CD4-positive, alpha-beta memory T cell (primary cell): ENCODE data around the gene SCD5. TPM values are rescaled to one million over a fixed set of nuclear protein-coding genes. Genes with fewer than 3 reads are reported as not detected.

Experiments used
- CTCF ChIA-PET: fragments of 350-600 bp; sonication (Branson Sonifier 250); formaldehyde crosslinking; loops from one replicate; lab custom pipeline; 2021; ENCODE audit warnings: inconsistent platforms; ENCODE audit not compliant: partially characterized antibody; lab: Charles Lee
- POLR2A ChIA-PET: fragments of 350-600 bp; sonication (Branson Sonifier 250); formaldehyde crosslinking; loops from one replicate; lab custom pipeline; 2021; ENCODE audit not compliant: partially characterized antibody; lab: Charles Lee
- DNase-seq, 5 donors: peaks; one replicate each; pipeline versions ENCODE4 v3.0.0 to v3.0.0-alpha.2; 2020 to 2022; ENCODE audit warnings: mixed read lengths in 1 of 5
- H3K27ac ChIP-seq: one replicate; pipeline ENCODE4 v1.7.0; 2013; ENCODE audit warnings: low read depth, low read length
- H3K27me3 ChIP-seq: 2 replicates; pipeline ENCODE4 v1.7.0; 2013; ENCODE audit warnings: mild to moderate bottlenecking, low read length, moderate library complexity; ENCODE audit not compliant: insufficient read depth
- H3K36me3 ChIP-seq: 2 replicates; pipeline ENCODE4 v1.7.0; 2013; ENCODE audit warnings: mild to moderate bottlenecking, low read length, moderate library complexity; ENCODE audit not compliant: insufficient read depth
- H3K4me1 ChIP-seq: 2 replicates; pipeline ENCODE4 v1.7.0; 2013; ENCODE audit warnings: mild to moderate bottlenecking, low read length, moderate library complexity; ENCODE audit not compliant: insufficient read depth
- H3K4me3 ChIP-seq, 2 donors: one replicate each; pipeline ENCODE4 v1.7.0; 2013; ENCODE audit warnings: low read length in 2 of 2, mild to moderate bottlenecking in 1 of 2
- H3K9me3 ChIP-seq, 2 donors: one replicate each; pipeline ENCODE4 v1.7.0; 2013; ENCODE audit warnings: low read length in 2 of 2, control low read depth in 1 of 2; ENCODE audit not compliant: control insufficient read depth in 1 of 2
- H3K27ac Mint-ChIP-seq, 7 donors: one replicate each; pipeline ENCODE4 v1.8.0; 2020 to 2021; ENCODE audit warnings: mixed read lengths in 7 of 7, mild to moderate bottlenecking in 6 of 7, inconsistent platforms in 3 of 7, moderate library complexity in 3 of 7
- H3K27me3 Mint-ChIP-seq, 2 donors: one replicate each; pipeline ENCODE4 v1.8.0; 2020 to 2021; ENCODE audit warnings: mixed read lengths in 2 of 2
- H3K36me3 Mint-ChIP-seq, 2 donors: one replicate each; pipeline ENCODE4 v1.8.0; 2020 to 2021; ENCODE audit warnings: mixed read lengths in 2 of 2, inconsistent platforms in 1 of 2, mild to moderate bottlenecking in 1 of 2
- H3K4me1 Mint-ChIP-seq, 4 donors: one replicate each; pipeline ENCODE4 v1.8.0; 2020 to 2021; ENCODE audit warnings: mixed read lengths in 4 of 4, mild to moderate bottlenecking in 1 of 4
- H3K4me3 Mint-ChIP-seq, 8 donors: one replicate each; pipeline ENCODE4 v1.8.0; 2020 to 2021; ENCODE audit warnings: mixed read lengths in 8 of 8, mild to moderate bottlenecking in 7 of 8, moderate library complexity in 6 of 8, inconsistent platforms in 3 of 8
- H3K9me3 Mint-ChIP-seq, 8 donors: one replicate each; pipeline ENCODE4 v1.8.0; 2020 to 2021; ENCODE audit warnings: mixed read lengths in 8 of 8, mild to moderate bottlenecking in 5 of 8, inconsistent platforms in 3 of 8, moderate library complexity in 1 of 8
- intact Hi-C: fragments of 100-400 bp; cut with micrococcal nuclease; formaldehyde crosslinking; loops from one replicate; pipeline ENCODE4 v1.15.1; 2023
- polyA plus RNA-seq, 2 donors: library from polyadenylated mRNA; unstranded; fragments of 300-500 nt; fragmentation: Illumina TruSeq; gene quantifications; one replicate each; pipeline ENCODE4 v1.2.3, GENCODE V29; 2021
- total RNA-seq, 2 experiments: library from RNA; stranded (reverse); gene quantifications; one replicate each; pipeline ENCODE4 v1.2.3, GENCODE V29; 2021

Gene SCD5
- total and polyA plus RNA-seq, 4 experiments from 2014 or later: 1.8 TPM; not detected in 3

GRCh38 chr4:82594456-82594855 is 204.1 kb downstream of the SCD5 start:
- H3K27ac Mint-ChIP-seq: no peak overlapping the region
- H3K9me3 Mint-ChIP-seq: no peaks in the 10 kb centered on the region
- intact Hi-C loops: no loop called here
- CTCF ChIA-PET: no interaction called here
- Histone ChIP-seq H3K36me3 (no peaks in the 10 kb centered on the region), H3K4me1 (no peaks in the 10 kb centered on the region), H3K27me3 (peaks cover 4% of the 10 kb centered on the region), H3K9me3 (no peaks in the 10 kb centered on the region), H3K27ac (no peak overlapping the region), H3K4me3 (no peak overlapping the region)
- peaks cover 8 to 21% of the 10 kb centered on the region in 2 donors for H3K27me3 Mint-ChIP-seq
- no peak for DNase-seq
- H3K4me1 Mint-ChIP-seq: no peaks in the 10 kb centered on the region
- POLR2A ChIA-PET: no interaction called here
- no peaks in the 10 kb centered on the region for H3K36me3 Mint-ChIP-seq
- no peak overlapping the region for H3K4me3 Mint-ChIP-seq

GRCh38 chr4:82593411-82593810 is 205.2 kb downstream of the SCD5 start:
- no peaks in the 10 kb centered on the region for H3K4me1 Mint-ChIP-seq
- intact Hi-C loops: no loop called here
- H3K9me3 ChIP-seq: no peaks in the 10 kb centered on the region
- peaks cover 9 to 18% of the 10 kb centered on the region in 2 donors for H3K27me3 Mint-ChIP-seq
- H3K9me3 Mint-ChIP-seq: no peaks in the 10 kb centered on the region
- no peak for DNase-seq
- no peak overlapping the region for H3K4me3 Mint-ChIP-seq
- CTCF ChIA-PET: no interaction called here
- no peak overlapping the region for H3K27ac Mint-ChIP-seq
- H3K36me3 ChIP-seq: no peaks in the 10 kb centered on the region
- POLR2A ChIA-PET: no interaction called here
- no peaks in the 10 kb centered on the region for H3K36me3 Mint-ChIP-seq
- H3K4me3 ChIP-seq: no peak overlapping the region
- H3K27me3 ChIP-seq: peaks cover 4% of the 10 kb centered on the region
- H3K27ac ChIP-seq: no peak overlapping the region
- H3K4me1 ChIP-seq: no peaks in the 10 kb centered on the region

GRCh38 chr4:82592639-82593038 is 206.0 kb downstream of the SCD5 start:
- no peak for DNase-seq
- H3K4me3 Mint-ChIP-seq: no peak overlapping the region
- no peaks in the 10 kb centered on the region for H3K36me3 Mint-ChIP-seq
- peaks cover 5 to 15% of the 10 kb centered on the region in 2 donors for H3K27me3 Mint-ChIP-seq
- ChIA-PET CTCF (no interaction called here), POLR2A (no interaction called here)
- intact Hi-C loops: no loop called here
- H3K27ac Mint-ChIP-seq: no peak overlapping the region
- Histone ChIP-seq H3K9me3 (no peaks in the 10 kb centered on the region), H3K27ac (no peak overlapping the region), H3K4me1 (no peaks in the 10 kb centered on the region), H3K27me3 (peaks cover 4% of the 10 kb centered on the region), H3K4me3 (no peak overlapping the region), H3K36me3 (no peaks in the 10 kb centered on the region)
- H3K4me1 Mint-ChIP-seq: no peaks in the 10 kb centered on the region
- H3K9me3 Mint-ChIP-seq: no peaks in the 10 kb centered on the region

GRCh38 chr4:82591592-82591991 is 207.0 kb downstream of the SCD5 start:
- intact Hi-C loops: no loop called here

GRCh38 chr4:82589756-82590155 is 208.8 kb downstream of the SCD5 start:
- Mint-ChIP-seq H3K36me3 (no peaks in the 10 kb centered on the region), H3K9me3 (peaks cover 0 to 2% (median 0%) of the 10 kb centered on the region in 8 donors), H3K27ac (no peak overlapping the region), H3K4me3 (no peak overlapping the region), H3K27me3 (peaks cover 4 to 15% of the 10 kb centered on the region in 2 donors), H3K4me1 (no peaks in the 10 kb centered on the region)
- Histone ChIP-seq H3K27ac (no peak overlapping the region), H3K27me3 (peaks cover 4% of the 10 kb centered on the region), H3K9me3 (no peaks in the 10 kb centered on the region), H3K4me1 (no peaks in the 10 kb centered on the region), H3K4me3 (no peak overlapping the region), H3K36me3 (no peaks in the 10 kb centered on the region)
- intact Hi-C loops: no loop called here
- no peak for DNase-seq
- POLR2A ChIA-PET: no interaction called here
- CTCF ChIA-PET: no interaction called here

More at GRCh38 chr4:82591592-82591991, 207.0 kb downstream of the SCD5 start:
- no peak for DNase-seq
- no peaks in the 10 kb centered on the region for H3K9me3 Mint-ChIP-seq
- no peak overlapping the region for H3K4me3 Mint-ChIP-seq
- H3K4me3 ChIP-seq: no peak overlapping the region
- H3K27me3 Mint-ChIP-seq: peaks cover 5 to 15% of the 10 kb centered on the region in 2 donors
- peaks cover 4% of the 10 kb centered on the region for H3K27me3 ChIP-seq
- H3K36me3 Mint-ChIP-seq: no peaks in the 10 kb centered on the region
- CTCF ChIA-PET: no interaction called here
- H3K4me1 ChIP-seq: no peaks in the 10 kb centered on the region
- H3K9me3 ChIP-seq: no peaks in the 10 kb centered on the region
- H3K36me3 ChIP-seq: no peaks in the 10 kb centered on the region
- no peak overlapping the region for H3K27ac Mint-ChIP-seq
- no peaks in the 10 kb centered on the region for H3K4me1 Mint-ChIP-seq
- POLR2A ChIA-PET: no interaction called here
- H3K27ac ChIP-seq: no peak overlapping the region

GRCh38 chr4:82588771-82589270 is 209.8 kb downstream of the SCD5 start:
- Histone ChIP-seq H3K4me1 (no peaks in the 10 kb centered on the region), H3K4me3 (no peak overlapping the region), H3K36me3 (no peaks in the 10 kb centered on the region), H3K27ac (no peak overlapping the region), H3K27me3 (peaks cover 4% of the 10 kb centered on the region), H3K9me3 (no peaks in the 10 kb centered on the region)
- ChIA-PET CTCF (no interaction called here), POLR2A (no interaction called here)
- Mint-ChIP-seq H3K9me3 (peaks cover 0 to 2% (median 0%) of the 10 kb centered on the region in 8 donors), H3K27ac (no peak overlapping the region), H3K27me3 (peaks cover 1 to 13% of the 10 kb centered on the region in 2 donors), H3K36me3 (no peaks in the 10 kb centered on the region), H3K4me3 (no peak overlapping the region), H3K4me1 (no peaks in the 10 kb centered on the region)
- no peak for DNase-seq
- intact Hi-C loops: no loop called here

- DNase-seq: no peak
- Histone ChIP-seq H3K36me3 (no peaks in the 10 kb centered on the region), H3K27ac (no peak overlapping the region), H3K4me3 (no peak overlapping the region), H3K9me3 (no peaks in the 10 kb centered on the region), H3K4me1 (no peaks in the 10 kb centered on the region), H3K27me3 (peaks cover 4% of the 10 kb centered on the region)
- Mint-ChIP-seq H3K36me3 (no peaks in the 10 kb centered on the region), H3K9me3 (peaks cover 0 to 2% (median 0%) of the 10 kb centered on the region in 8 donors), H3K4me3 (no peak overlapping the region), H3K4me1 (no peaks in the 10 kb centered on the region), H3K27me3 (peaks cover 3 to 11% of the 10 kb centered on the region in 2 donors), H3K27ac (no peak overlapping the region)
- intact Hi-C loops: no loop called here
- CTCF ChIA-PET: no interaction called here
- POLR2A ChIA-PET: no interaction called here
These were observed 210.6 kb downstream of the SCD5 start for GRCh38 chr4:82587826-82588540.
